ENCODE data around the gene KRTAP10-9.
"Not testable (repeated sequence)": the region's sequence is repeated elsewhere in the genome, so short reads cannot be mapped to it uniquely, and the experiment has no call there.

KRTAP10-9 gene

GRCh38 chr21:44615911-44616590 is 10.8 kb upstream of the KRTAP10-9 start:
- no peak for DNase-seq

- DNase-seq, result no peak
Measured at GRCh38 chr21:44616591-44616926, 10.3 kb upstream of the KRTAP10-9 start.

GRCh38 chr21:44617071-44617501 is 9.8 kb upstream of the KRTAP10-9 start:
- no peak for DNase-seq

DNA sequence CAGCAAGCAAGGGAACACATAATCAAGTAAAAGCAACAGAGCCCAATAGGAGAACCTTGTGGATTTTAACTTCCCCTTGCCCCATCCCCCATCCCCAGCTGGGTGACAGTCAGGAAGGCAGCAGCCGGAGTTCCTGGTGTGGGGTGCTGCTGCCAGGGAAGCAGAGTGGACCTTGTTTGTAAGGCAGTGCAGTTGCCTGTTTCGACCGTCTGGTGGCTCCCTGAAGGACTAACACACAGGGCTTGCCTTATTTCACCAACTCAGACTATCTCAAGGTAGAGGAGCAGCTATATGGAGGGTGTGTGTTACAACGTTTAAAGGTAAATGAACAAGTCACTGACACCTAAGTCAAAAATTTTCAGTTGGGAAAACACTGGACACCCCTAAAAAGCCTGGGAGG is 8.4 kb upstream of the KRTAP10-9 start:
- peak; percentile 4 for DNase-seq

GRCh38 chr21:44618909-44619308 is 8.0 kb upstream of the KRTAP10-9 start:
- DNase-seq, result peak; percentile 76

GRCh38 chr21:44619886-44620285 is 7.0 kb upstream of the KRTAP10-9 start:
- no peak for DNase-seq

- no peak for DNase-seq
Measured at GRCh38 chr21:44623575-44623974, 3.3 kb upstream of the KRTAP10-9 start.

DNA sequence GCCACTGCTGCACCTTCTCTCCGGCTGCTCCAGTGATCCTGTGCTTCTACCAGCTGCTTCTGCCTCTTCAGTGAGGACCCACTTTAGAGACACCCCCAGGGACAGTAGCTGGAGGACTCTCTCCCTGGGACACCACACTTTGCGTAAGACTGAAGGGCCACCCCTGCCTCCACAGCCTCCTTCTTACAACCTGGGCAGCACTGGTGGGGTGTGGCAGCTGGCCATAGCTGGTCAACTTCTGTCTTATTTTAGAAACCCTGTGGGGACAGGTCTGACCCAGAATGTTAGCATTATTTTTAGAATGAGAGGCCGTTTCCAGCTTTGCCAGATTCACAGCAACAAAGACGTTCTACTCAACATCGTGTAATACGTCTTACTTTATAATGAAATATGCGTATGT is 1.1 kb upstream of the KRTAP10-9 start:
- DNase-seq, result no peak

- peak; percentile 42 for DNase-seq
Measured at GRCh38 chr21:44626262-44626661, 631 bp upstream of the KRTAP10-9 start.

DNA sequence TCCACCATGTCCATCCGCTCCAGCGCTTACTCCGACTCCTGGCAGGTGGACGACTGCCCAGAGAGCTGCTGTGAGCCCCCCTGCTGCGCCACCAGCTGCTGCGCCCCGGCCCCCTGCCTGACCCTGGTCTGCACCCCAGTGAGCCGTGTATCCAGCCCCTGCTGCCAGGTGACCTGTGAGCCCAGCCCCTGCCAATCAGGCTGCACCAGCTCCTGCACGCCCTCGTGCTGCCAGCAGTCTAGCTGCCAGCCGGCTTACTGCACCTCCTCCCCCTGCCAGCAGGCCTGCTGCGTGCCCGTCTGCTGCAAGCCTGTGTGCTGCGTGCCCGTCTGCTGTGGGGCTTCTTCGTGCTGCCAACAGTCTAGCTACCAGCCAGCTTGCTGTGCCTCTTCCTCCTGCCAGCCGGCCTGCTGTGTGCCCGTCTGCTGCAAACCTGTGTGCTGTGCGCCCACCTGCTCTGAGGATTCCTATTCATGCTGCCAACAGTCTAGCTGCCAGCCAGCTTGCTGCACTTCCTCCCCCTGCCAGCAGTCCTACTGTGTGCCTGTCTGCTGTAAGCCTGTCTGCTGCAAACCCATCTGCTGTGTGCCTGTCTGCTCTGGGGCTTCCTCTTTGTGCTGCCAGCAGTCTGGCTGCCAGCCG is 409 bp downstream of the KRTAP10-9 start:
- not testable (repeated sequence) for DNase-seq

DNA sequence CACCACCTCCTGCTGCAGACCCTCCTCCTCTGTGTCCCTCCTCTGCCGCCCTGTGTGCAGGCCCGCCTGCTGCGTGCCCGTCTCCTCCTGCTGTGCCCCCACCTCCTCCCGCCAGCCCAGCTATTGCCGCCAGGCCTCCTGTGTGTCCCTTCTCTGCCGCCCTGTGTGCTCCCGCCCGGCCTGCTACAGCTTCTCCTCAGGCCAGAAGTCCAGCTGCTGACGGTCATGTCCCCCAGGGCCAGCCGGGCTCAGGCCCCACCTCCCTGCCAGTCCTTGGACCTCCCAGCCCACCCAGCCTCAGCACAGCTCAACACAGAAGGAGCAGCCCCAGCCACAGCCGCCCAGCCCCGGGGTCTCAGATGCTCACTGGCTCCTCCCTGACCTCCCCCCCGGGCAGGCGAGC is 939 bp downstream of the KRTAP10-9 start:
- DNase-seq, result not testable (repeated sequence)

DNA sequence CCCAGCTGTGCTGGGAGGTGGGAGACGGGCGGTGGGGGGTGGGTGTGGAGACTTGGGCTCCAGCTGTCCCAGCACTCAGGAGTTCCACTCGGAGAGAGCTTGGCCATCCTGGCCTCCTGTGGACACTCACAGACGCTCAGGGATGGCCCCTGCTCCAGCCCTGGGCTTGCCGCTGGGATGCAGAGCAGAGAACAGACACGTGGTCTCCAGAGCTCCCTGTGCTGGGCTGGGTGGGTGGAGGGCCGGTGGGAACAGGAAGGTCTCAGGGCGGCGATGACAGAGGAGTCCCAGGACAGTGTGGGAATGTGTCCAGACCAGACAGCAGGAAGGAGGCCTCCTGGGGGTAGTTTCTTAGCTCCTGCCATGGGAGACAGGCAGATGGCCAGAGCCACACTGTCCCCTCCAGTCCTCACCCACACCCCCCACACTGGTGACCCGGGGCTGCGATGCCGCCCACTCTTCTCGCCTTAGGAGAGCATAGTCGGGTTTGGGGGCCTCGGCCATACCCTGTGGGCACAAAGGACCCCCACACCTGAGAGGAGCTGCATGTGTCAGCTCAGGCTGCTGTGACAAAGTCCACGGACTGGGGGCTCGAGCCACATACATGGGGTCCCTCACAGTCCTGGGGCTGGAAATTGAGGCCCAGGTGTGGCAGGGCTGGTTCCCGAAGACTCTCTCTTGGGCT is 2.0 kb downstream of the KRTAP10-9 start:
- DNase-seq, result no peak

GRCh38 chr21:44630440-44630839 is 3.5 kb downstream of the KRTAP10-9 start:
- DNase-seq, result peak; percentile 21

DNA sequence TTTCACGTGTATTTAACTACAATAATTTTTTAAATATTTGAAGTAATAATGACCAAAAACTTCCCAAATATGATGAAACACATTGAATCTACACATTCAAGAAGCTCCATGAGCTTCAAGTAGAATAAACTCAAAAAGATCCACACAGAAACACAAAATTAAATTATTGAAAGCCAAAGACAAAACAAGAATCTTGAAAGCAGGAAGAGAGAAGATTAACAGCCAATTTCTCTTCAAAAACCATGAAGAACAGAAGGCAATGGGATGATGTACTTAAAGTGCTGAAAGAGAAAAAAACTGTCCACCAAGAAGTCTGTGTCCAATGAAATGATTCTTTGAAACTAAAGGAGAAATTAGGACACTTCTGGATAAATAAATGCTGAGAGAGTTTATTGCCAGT is 5.2 kb downstream of the KRTAP10-9 start:
- DNase-seq, result no peak

- no peak for DNase-seq
Measured at GRCh38 chr21:44636209-44637017, 9.5 kb downstream of the KRTAP10-9 start.

DNA sequence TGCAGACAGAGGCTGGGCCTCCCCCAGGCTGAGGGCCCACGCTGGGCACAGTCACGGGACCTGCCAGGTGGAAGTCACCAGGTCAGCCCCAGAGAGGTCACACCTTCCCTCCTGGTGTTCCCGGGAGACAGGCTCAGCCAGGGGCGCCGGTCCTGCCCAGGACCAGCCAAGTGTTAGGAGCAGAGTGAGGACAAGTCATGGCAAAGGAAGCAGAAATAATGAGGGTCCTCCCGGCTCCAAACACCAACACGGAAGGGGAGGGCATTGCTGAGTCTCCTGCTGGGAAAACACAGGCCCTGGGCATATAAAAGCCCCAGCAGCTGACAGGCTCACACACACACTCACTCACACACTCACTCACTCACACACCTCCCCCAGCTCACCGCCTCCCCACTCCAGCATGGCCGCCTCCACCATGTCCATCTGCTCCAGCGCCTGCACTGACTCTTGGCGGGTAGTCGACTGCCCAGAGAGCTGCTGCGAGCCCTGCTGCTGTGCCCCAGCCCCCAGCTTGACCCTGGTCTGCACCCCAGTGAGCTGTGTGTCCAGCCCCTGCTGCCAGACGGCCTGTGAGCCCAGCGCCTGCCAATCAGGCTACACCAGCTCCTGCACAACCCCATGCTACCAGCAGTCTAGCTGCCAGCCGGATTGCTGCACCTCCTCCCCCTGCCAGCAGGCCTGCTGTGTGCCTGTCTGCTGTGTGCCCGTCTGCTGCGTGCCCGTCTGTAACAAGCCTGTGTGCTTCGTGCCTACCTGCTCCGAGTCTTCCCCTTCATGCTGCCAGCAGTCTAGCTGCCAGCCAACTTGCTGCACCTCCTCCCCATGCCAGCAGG is 10.3 kb downstream of the KRTAP10-9 start, which contains the start of gene KRTAP10-10:
Gene KRTAP10-10 (plus strand): TSS at position 339 of the 833 bp plus-strand sequence. CDS start 62 bp downstream, at position 401.
- no peak for DNase-seq

GRCh38 chr21:44637851-44638348 is 11.0 kb downstream of the KRTAP10-9 start:
- not testable (repeated sequence) for DNase-seq

DNA sequence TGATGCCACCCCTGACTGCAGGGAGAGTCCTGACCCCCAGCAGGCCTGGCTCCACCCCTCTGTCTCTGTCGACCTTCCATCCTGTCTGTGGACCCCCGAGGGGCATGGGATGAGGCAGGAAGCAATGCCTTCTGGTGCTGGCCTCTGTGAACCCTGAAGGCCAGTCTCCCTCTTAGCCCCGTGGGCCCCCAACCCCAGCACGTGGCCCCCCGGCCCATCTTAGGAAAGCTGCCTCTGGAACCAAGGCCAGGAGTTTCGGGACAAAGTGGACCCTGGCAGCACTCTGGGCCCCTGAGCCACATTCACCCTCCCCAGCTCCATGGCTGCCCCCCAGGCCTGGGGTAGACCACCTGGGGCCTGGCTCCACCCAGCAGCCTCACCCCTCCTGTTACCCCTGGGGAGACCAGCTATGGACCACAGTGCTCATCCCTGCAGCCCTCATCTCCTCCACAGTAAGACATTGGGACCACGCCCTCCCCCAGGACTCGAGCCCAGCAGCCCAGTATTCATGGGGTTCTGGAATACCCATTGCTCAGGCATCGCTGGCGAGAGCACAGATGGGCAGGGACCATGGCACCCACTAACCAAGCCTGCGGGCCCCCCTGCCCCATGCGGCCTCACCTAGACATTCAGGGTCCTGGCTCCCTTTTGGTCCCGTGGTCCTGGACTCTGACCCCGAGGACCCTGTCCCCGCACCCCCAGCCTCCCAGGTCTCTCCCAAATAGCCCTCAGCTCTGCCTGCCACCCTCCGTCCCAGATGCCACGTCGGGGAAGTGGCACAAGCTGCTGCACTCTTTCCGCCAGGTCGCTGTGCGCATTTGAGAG is 11.8 kb downstream of the KRTAP10-9 start:
- not testable (repeated sequence) for DNase-seq

DNA sequence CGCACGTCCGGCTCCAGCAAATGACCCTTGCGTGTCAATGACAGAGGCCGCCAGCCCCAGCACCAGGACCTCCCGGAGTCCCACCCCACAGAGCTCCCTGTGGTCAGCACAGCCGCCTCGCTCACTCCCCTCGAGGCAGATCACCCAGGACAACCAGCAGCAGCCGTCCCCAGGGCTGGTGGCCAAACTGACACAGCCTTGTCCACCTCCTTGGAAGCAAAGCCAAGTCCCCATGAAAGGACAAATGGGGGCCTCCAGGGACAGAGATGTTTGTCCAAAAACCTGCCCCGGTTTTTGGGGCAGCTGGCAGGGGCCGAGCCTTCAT is 12.4 kb downstream of the KRTAP10-9 start:
- DNase-seq, result no peak

DNA sequence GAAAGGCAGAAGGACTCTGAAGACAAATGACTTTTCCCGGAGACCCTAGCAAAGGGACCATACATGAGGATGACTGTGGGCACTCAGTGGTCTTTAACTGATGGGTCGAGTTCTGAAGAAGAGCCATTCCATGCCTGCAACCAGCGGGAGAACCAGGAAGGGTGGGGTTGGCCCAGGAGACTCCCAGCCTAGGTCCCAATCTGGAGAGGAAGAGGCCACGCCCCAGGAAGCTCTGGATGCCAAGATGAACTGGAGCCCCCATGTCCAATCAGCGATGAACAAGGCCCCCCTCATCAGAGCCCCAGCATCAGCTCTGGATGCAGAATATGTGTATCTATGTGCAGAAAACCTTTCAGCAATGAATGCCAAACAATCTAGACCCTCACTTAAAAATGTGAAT is 13.9 kb downstream of the KRTAP10-9 start:
- no peak for DNase-seq

- DNase-seq, result no peak
Measured at GRCh38 chr21:44643741-44644310, 16.9 kb downstream of the KRTAP10-9 start.

Measured in CD4-positive, alpha-beta T cell treated with Interleukin-21 for 1 hour (primary cell).